ENCODE data around the gene C14orf39. TPM values are rescaled to one million over a fixed set of nuclear protein-coding genes. Genes with fewer than 3 reads are reported as not detected.
"Not testable (repeated sequence)": the region's sequence is repeated elsewhere in the genome, so short reads cannot be mapped to it uniquely, and the experiment has no call there.

The C14orf39 gene
- total RNA-seq, 1 donor from 2014 or later, result not detected

- DNase-seq, result no peak
These were observed 4.4 kb upstream of the C14orf39 start for GRCh38 chr14:60490270-60490669.

DNA sequence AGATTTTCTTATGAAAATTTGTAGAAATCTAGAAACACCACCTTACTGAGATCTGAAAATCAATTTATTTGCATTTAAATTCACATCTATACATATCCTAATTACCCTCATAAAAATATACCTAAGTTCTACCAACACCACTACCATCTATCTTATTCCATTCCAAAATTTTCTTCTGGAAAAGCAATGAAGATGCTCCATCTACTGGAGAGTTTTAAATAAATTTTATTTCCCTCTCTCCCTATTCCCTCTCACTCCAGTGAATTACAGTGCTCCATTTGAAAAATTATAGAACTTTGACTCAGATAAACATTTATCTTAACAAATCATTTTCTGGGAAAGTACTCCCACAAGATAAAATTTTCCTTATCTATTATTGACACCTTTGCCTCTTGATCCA is 2.3 kb upstream of the C14orf39 start:
- no peak for DNase-seq

DNA sequence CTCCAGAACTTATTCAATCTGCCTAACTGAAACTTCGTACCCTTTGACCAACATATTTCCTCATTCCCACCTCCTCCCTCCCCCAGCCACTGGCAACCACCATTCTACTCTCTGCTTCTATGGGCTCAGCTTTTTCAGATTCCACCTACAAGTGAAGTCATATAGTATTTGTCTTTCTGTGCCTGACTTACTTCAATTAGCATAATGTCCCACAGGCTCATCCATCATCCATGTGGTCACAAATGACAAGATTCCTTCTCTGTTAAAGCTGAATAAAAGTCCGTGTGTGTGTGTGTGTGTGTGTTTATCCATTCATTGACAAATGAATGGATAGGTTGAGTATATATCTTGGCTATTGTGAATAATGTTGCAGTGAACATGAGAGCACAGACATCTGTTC is 1.3 kb upstream of the C14orf39 start:
- DNase-seq, result no peak

- DNase-seq, result no peak
These were observed 736 bp downstream of the C14orf39 start for GRCh38 chr14:60485057-60485597.

DNA sequence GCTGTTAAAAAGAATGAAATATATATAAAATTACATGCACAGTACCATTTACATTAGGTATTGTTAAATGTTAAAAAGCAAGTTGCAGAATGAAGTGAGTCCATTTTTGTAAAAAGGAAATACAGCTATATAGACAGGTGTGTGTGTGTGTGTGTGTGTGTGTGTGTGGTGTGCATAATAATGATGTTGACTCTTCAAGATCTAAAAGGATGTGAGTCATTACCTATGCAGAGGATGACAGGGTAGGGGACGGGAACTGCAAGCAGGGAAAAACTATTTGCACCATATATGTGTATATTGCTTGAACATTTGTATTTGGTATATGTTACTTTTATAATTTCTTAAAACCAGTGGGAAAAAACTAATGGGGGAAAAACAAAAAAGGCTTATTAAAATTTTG is 3.1 kb downstream of the C14orf39 start:
- no peak for DNase-seq

DNA sequence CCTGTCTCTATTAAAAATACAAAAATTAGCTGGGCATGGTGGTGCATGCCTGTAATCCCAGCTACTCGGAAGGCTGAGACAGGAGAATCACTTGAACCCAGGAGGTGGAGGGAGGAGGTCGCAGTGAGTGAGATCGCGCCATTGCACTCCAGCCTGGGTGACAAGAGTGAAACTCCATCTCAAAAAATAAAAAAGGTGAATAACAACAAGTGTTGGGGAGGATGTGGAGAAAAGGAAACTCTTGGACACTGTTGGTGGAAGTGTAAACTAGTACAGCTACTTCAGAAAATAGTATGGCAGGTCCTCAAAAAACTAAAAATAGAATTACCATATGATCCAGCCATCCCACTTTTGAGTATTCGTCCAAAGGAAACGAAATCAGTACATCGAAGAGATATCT is 5.6 kb downstream of the C14orf39 start:
- DNase-seq, result not testable (repeated sequence)

DNA sequence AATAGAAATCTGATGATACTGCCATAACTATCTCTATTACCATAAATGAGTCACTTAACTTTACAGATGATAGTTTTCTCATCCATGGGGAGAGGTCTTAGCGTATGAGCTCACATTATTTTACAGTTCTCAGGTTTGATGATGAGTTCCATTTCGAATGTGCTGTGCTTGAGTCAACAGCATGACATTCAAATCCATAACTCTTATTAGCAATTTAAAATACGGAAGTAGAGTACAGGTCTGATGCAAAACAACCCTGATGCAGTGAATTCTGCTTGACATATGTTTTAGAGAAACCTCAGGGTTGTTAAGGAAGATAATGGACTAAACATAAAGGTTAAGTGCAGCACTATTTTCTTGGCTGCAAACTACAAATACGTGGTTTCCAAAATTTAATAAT is 30.0 kb downstream of the C14orf39 start:
- no peak for DNase-seq

GRCh38 chr14:60430276-60430675 is 55.6 kb downstream of the C14orf39 start:
- DNase-seq, result no peak

- DNase-seq, result no peak
These were observed 65.8 kb downstream of the C14orf39 start for GRCh38 chr14:60420050-60420449.

DNA sequence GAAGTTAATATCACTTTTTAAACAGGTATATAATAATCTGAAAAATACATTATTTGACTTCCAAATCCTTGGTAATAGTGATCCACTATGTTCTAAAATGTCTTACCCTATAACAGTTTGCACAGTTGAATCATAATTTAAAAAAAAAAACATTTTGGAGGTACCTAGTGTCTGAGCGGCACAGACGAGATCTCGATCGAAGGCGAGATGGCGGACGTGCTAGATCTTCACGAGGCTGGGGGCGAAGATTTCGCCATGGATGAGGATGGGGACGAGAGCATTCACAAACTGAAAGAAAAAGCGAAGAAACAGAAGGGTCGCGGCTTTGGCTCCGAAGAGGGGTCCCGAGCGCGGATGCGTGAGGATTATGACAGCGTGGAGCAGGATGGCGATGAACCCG is 88.3 kb downstream of the C14orf39 start:
- DNase-seq, result not testable (repeated sequence)

DNA sequence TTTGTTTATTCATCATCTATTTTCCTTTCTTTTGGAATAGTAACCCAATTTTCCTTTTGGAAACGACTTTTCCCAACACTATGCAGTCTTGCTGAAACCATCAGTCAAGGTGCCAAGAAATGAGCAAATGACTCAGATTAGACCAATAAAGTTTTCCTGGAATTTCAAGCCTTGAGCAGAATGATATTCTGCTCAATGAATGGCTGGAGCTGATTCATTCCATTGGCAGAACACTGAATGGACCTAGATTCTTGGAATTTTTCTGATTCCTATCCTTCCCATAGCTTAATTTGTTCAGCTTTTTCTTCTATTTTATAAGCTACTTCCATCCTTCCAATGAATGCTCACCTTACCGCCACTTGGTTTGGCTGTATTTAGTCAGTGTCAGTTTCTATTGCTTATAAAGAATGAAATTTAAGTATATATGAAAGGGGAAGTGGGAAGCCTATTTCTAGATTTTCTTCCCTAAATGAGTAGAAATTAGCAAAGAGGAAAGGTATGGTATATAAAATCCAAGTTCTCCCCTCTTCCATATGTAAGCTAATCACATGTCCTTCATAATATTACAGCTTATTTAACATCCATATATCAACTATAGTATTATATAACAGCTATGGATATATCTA is 89.0 kb downstream of the C14orf39 start:
- DNase-seq, result no peak

Other genes with a start within 250 kb of the C14orf39 start
- gene PPM1A, start 236.8 kb downstream of the C14orf39 start, total RNA-seq, result 90.0 TPM
- not detected for gene SIX6, start 23.1 kb upstream of the C14orf39 start, total RNA-seq
- gene SIX1, start 163.4 kb upstream of the C14orf39 start, total RNA-seq, result 0.47 TPM
- gene SIX4, start 238.3 kb upstream of the C14orf39 start, total RNA-seq, result 0.78 TPM
- gene MNAT1, start 248.7 kb upstream of the C14orf39 start, total RNA-seq, result 91.9 TPM

All from occipital lobe (tissue), 2 donors.